Neural progenitor cell (in vitro differentiated cells): ENCODE measurements around the gene LASP1. TPM values are rescaled to one million over a fixed set of nuclear protein-coding genes. Genes with fewer than 3 reads are reported as not detected.
A peak's percentile ranks its signal among the peaks of the same experiment; 100 is the strongest.

ENCODE experiments used
- DNase-seq: peaks from one replicate; pipeline ENCODE4 v3.0.0-alpha.2; 2016; ENCODE audit warnings: low spot score
- H2AFZ ChIP-seq: fragments of 200-600 bp; sonication (generic); replicated peaks from 2 replicates; pipeline ENCODE4 v1.6.1; 2016; ENCODE audit warnings: antibody characterized with exemption
- H3F3A ChIP-seq: fragments of 200-600 bp; sonication (generic); 2 replicates; pipeline ENCODE4 v1.6.1; 2016; ENCODE audit warnings: antibody characterized with exemption, low read depth
- H3K27ac ChIP-seq: fragments of 200-600 bp; sonication (generic); 2 replicates; pipeline ENCODE4 v1.5.1; 2016; ENCODE audit warnings: mild to moderate bottlenecking
- H3K27me3 ChIP-seq: fragments of 200-600 bp; sonication (generic); 2 replicates; pipeline ENCODE4 v1.6.1; 2016; ENCODE audit warnings: mild to moderate bottlenecking, moderate library complexity
- H3K36me3 ChIP-seq: fragments of 200-600 bp; sonication (generic); 2 replicates; pipeline ENCODE4 v1.5.1; 2016
- H3K4me1 ChIP-seq: fragments of 200-600 bp; sonication (generic); 2 replicates; pipeline ENCODE4 v1.6.1; 2016; ENCODE audit warnings: mixed run types
- H3K4me2 ChIP-seq: fragments of 200-600 bp; sonication (generic); 2 replicates; pipeline ENCODE4 v1.6.1; 2016
- H3K4me3 ChIP-seq: fragments of 200-600 bp; sonication (generic); 2 replicates; pipeline ENCODE4 v1.5.1; 2016
- H3K79me2 ChIP-seq: fragments of 200-600 bp; sonication (generic); 2 replicates; pipeline ENCODE4 v1.6.1; 2016; ENCODE audit warnings: low read depth
- H3K9ac ChIP-seq: fragments of 200-600 bp; sonication (generic); 2 replicates; pipeline ENCODE4 v1.6.1; 2016
- H3K9me3 ChIP-seq: fragments of 200-600 bp; sonication (generic); 2 replicates; pipeline ENCODE4 v1.5.1; 2016; ENCODE audit warnings: low read depth
- H4K20me1 ChIP-seq: fragments of 200-600 bp; sonication (generic); 2 replicates; pipeline ENCODE4 v1.6.1; 2016; ENCODE audit warnings: low read depth
- H3K27ac Mint-ChIP-seq: 3 replicates; pipeline ENCODE4 v1.8.0; 2021; ENCODE audit warnings: mixed read lengths
- H3K27me3 Mint-ChIP-seq: 2 replicates; pipeline ENCODE4 v1.8.0; 2022; ENCODE audit warnings: low read depth, mild to moderate bottlenecking, inconsistent platforms, moderate library complexity, mixed read lengths; ENCODE audit not compliant: insufficient read depth
- H3K36me3 Mint-ChIP-seq: 3 replicates; pipeline ENCODE4 v1.8.0; 2021; ENCODE audit warnings: mixed read lengths
- H3K4me1 Mint-ChIP-seq: 3 replicates; pipeline ENCODE4 v1.8.0; 2021; ENCODE audit warnings: mixed read lengths
- H3K4me3 Mint-ChIP-seq: 3 replicates; pipeline ENCODE4 v1.8.0; 2021; ENCODE audit warnings: mild to moderate bottlenecking, moderate library complexity, mixed read lengths
- H3K9me3 Mint-ChIP-seq: 3 replicates; pipeline ENCODE4 v1.8.0; 2020; ENCODE audit warnings: mixed read lengths
- EZH2 ChIP-seq: fragments of 200-600 bp; sonication (generic); IDR thresholded peaks from 2 replicates; pipeline ENCODE4 v1.6.1; 2017; ENCODE audit warnings: antibody characterized with exemption, mild to moderate bottlenecking, moderate library complexity
- EZH2phosphoT487 ChIP-seq: fragments of 200-600 bp; sonication (generic); IDR thresholded peaks from 2 replicates; pipeline ENCODE4 v1.6.1; 2017; ENCODE audit warnings: antibody characterized with exemption
- total RNA-seq: library from RNA; depleted of rRNA; stranded (reverse); fragments of >200 nt; gene quantifications from 2 replicates; pipeline ENCODE4 v1.2.3, GENCODE V29; 2015; ENCODE audit warnings: low replicate concordance
- TF ChIP-seq, protein P1 (sequence below): fragments of 200-600 bp; sonication (generic); IDR thresholded peaks from 2 replicates; pipeline ENCODE4 v1.5.1; 2017; ENCODE audit warnings: antibody characterized with exemption, mild to moderate bottlenecking

The LASP1 gene
- total RNA-seq, 1 donor from 2014 or later, result 45.2 TPM

- H3K9ac ChIP-seq, result peak overlapping the region; percentile 76
- no peaks in the 10 kb centered on the region for H3K9me3 ChIP-seq
- peaks cover 5% of the 10 kb centered on the region for H3K36me3 Mint-ChIP-seq
- no peak overlapping the region for H3K27ac ChIP-seq
- H3K9me3 Mint-ChIP-seq, result peaks cover 10% of the 10 kb centered on the region
- peaks cover 56% of the 10 kb centered on the region for H3K4me1 Mint-ChIP-seq
- peak overlapping the region; percentile 93 for H3K27ac Mint-ChIP-seq
- H3K4me3 ChIP-seq, result peak overlapping the region; percentile 93
- H3K27me3 Mint-ChIP-seq, result peaks cover 28% of the 10 kb centered on the region
- no peak overlapping the region for H2AFZ ChIP-seq
- peaks cover 23% of the 10 kb centered on the region for H4K20me1 ChIP-seq
- peaks cover 24% of the 10 kb centered on the region for H3F3A ChIP-seq
- H3K4me1 ChIP-seq, result peaks cover 9% of the 10 kb centered on the region
- peak; percentile 17 for DNase-seq
- H3K4me3 Mint-ChIP-seq, result peak overlapping the region; percentile 95
- H3K36me3 ChIP-seq, result no peaks in the 10 kb centered on the region
- peaks cover 61% of the 10 kb centered on the region for H3K79me2 ChIP-seq
- TF ChIP-seq, protein P1, sequence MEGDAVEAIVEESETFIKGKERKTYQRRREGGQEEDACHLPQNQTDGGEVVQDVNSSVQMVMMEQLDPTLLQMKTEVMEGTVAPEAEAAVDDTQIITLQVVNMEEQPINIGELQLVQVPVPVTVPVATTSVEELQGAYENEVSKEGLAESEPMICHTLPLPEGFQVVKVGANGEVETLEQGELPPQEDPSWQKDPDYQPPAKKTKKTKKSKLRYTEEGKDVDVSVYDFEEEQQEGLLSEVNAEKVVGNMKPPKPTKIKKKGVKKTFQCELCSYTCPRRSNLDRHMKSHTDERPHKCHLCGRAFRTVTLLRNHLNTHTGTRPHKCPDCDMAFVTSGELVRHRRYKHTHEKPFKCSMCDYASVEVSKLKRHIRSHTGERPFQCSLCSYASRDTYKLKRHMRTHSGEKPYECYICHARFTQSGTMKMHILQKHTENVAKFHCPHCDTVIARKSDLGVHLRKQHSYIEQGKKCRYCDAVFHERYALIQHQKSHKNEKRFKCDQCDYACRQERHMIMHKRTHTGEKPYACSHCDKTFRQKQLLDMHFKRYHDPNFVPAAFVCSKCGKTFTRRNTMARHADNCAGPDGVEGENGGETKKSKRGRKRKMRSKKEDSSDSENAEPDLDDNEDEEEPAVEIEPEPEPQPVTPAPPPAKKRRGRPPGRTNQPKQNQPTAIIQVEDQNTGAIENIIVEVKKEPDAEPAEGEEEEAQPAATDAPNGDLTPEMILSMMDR, result no peak
- no peak for TF ChIP-seq EZH2phosphoT487
- no peak for TF ChIP-seq EZH2
- H3K27me3 ChIP-seq, result peaks cover 12% of the 10 kb centered on the region
- H3K4me2 ChIP-seq, result peak overlapping the region; percentile 87
Observed at GRCh38 chr17:38871247-38872015, 1.6 kb downstream of the LASP1 start.

- H3K79me2 ChIP-seq, result peaks cover 68% of the 10 kb centered on the region
- H3K27ac Mint-ChIP-seq, result no peak overlapping the region
- H3K9me3 Mint-ChIP-seq, result peaks cover 10% of the 10 kb centered on the region
- TF ChIP-seq EZH2 (no peak), EZH2phosphoT487 (no peak)
- TF ChIP-seq, protein P1, result no peak
- no peaks in the 10 kb centered on the region for H3K9me3 ChIP-seq
- peaks cover 61% of the 10 kb centered on the region for H3K4me1 Mint-ChIP-seq
- no peak overlapping the region for H3K4me3 ChIP-seq
- no peak overlapping the region for H2AFZ ChIP-seq
- no peak overlapping the region for H3K9ac ChIP-seq
- H3K36me3 ChIP-seq, result no peaks in the 10 kb centered on the region
- peaks cover 24% of the 10 kb centered on the region for H3F3A ChIP-seq
- peaks cover 25% of the 10 kb centered on the region for H3K27me3 Mint-ChIP-seq
- H3K27me3 ChIP-seq, result peaks cover 12% of the 10 kb centered on the region
- H3K36me3 Mint-ChIP-seq, result peaks cover 5% of the 10 kb centered on the region
- peak overlapping the region; percentile 95 for H3K4me3 Mint-ChIP-seq
- no peak for DNase-seq
- no peak overlapping the region for H3K27ac ChIP-seq
- peaks cover 24% of the 10 kb centered on the region for H4K20me1 ChIP-seq
- H3K4me2 ChIP-seq, result no peak overlapping the region
- H3K4me1 ChIP-seq, result peaks cover 10% of the 10 kb centered on the region
Observed at GRCh38 chr17:38872027-38872511, 2.2 kb downstream of the LASP1 start.

DNA sequence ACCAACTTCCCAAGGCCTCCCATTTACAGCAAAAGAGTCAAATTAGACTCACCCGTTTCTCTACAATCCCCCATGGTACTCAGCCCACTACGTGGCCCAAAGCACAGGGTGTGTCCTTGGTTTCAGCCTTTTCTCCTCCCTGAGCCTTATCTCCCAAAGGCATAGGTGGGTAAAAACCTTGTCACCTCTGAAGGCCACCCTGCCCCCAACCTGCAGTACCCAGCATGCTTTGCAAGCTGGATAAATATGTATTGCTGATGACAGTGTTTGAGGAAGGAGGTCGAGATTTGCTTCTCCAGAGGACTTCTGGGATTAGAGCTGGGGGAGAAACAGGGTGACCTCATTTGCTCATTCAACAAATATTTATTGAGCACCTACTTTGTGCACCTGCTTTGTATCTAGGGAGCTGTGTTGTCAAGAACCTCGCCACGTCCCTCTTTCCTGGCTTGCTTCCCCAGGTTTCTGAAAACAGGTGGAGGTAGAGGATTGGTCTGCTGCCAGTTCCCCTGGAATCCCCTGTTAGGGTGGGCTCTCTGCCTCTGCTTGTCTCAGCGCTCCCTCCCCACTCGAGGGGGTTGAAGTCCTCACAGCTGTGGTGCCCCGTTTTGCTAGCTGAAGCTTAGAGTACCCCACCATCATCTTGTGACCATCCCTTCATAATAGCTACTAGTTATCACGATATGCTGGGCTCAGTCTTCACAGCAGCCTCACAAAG, 3.0 kb downstream of the LASP1 start:
- H4K20me1 ChIP-seq, result peaks cover 32% of the 10 kb centered on the region
- Mint-ChIP-seq H3K27me3 (peaks cover 18% of the 10 kb centered on the region), H3K27ac (no peak overlapping the region), H3K4me3 (peak overlapping the region; percentile 70), H3K36me3 (peaks cover 2% of the 10 kb centered on the region), H3K4me1 (peaks cover 63% of the 10 kb centered on the region), H3K9me3 (peaks cover 6% of the 10 kb centered on the region)
- no peak overlapping the region for H3K4me2 ChIP-seq
- H3K27ac ChIP-seq, result no peak overlapping the region
- DNase-seq, result no peak
- H3K9ac ChIP-seq, result no peak overlapping the region
- no peak overlapping the region for H2AFZ ChIP-seq
- H3K27me3 ChIP-seq, result peaks cover 12% of the 10 kb centered on the region
- no peaks in the 10 kb centered on the region for H3K36me3 ChIP-seq
- H3K4me1 ChIP-seq, result peaks cover 18% of the 10 kb centered on the region
- peaks cover 72% of the 10 kb centered on the region for H3K79me2 ChIP-seq
- H3F3A ChIP-seq, result peaks cover 25% of the 10 kb centered on the region
- TF ChIP-seq, protein P1, result no peak
- no peak for TF ChIP-seq EZH2
- TF ChIP-seq EZH2phosphoT487, result no peak
- no peaks in the 10 kb centered on the region for H3K9me3 ChIP-seq
- no peak overlapping the region for H3K4me3 ChIP-seq
